ENCODE data around the gene ADAMTS17.
"Not testable (repeated sequence)": the region's sequence is repeated elsewhere in the genome, so short reads cannot be mapped to it uniquely, and the experiment has no call there.

ADAMTS17 gene

GRCh38 chr15:100341750-100342560 is at the start of gene ADAMTS17:
Gene ADAMTS17 (minus strand): TSS chr15:100341975. CDS start chr15:100341899, 76 bp downstream.
- peak; percentile 92 to 94 for DNase-seq

GRCh38 chr15:100385300-100386050 is 43.7 kb upstream of the ADAMTS17 start:
- DNase-seq = no peak

- no peak for DNase-seq
These were observed 42.3 kb upstream of the ADAMTS17 start for GRCh38 chr15:100384108-100384410.

GRCh38 chr15:100383302-100384107 is 41.7 kb upstream of the ADAMTS17 start:
- peak in 1 of 2 donors; percentile 0 for DNase-seq

GRCh38 chr15:100373942-100374341 is 32.2 kb upstream of the ADAMTS17 start:
- DNase-seq = no peak

GRCh38 chr15:100373120-100373896 is 31.5 kb upstream of the ADAMTS17 start:
- DNase-seq = no peak

- DNase-seq = no peak
These were observed 31.0 kb upstream of the ADAMTS17 start for GRCh38 chr15:100372739-100373119.

- DNase-seq = no peak
These were observed 13.6 kb upstream of the ADAMTS17 start for GRCh38 chr15:100355342-100355741.

GRCh38 chr15:100353449-100353848 is 11.7 kb upstream of the ADAMTS17 start:
- DNase-seq = no peak

GRCh38 chr15:100350434-100351226 is 8.9 kb upstream of the ADAMTS17 start:
- DNase-seq = no peak

- peak; percentile 91 to 92 for DNase-seq
These were observed 8.1 kb upstream of the ADAMTS17 start for GRCh38 chr15:100349696-100350433.

- no peak for DNase-seq
These were observed 7.5 kb upstream of the ADAMTS17 start for GRCh38 chr15:100349321-100349695.

GRCh38 chr15:100348578-100348977 is 6.8 kb upstream of the ADAMTS17 start:
- DNase-seq = no peak

- no peak for DNase-seq
These were observed 5.2 kb upstream of the ADAMTS17 start for GRCh38 chr15:100346866-100347512.

GRCh38 chr15:100345438-100345837 is 3.7 kb upstream of the ADAMTS17 start:
- DNase-seq = no peak

GRCh38 chr15:100343251-100343650 is 1.5 kb upstream of the ADAMTS17 start:
- DNase-seq = no peak

GRCh38 chr15:100341239-100341749 is 481 bp downstream of the ADAMTS17 start:
- DNase-seq = no peak

- DNase-seq = no peak
These were observed 995 bp downstream of the ADAMTS17 start for GRCh38 chr15:100340721-100341238.

GRCh38 chr15:100339999-100340398 is 1.8 kb downstream of the ADAMTS17 start:
- DNase-seq = no peak

- not testable (repeated sequence) for DNase-seq
These were observed 2.3 kb downstream of the ADAMTS17 start for GRCh38 chr15:100339451-100339850.

Data from hippocampal formation (tissue), 2 donors.